ENCODE results near the gene CPLANE1. TPM values are rescaled to one million over a fixed set of nuclear protein-coding genes. Genes with fewer than 3 reads are reported as not detected.

Gene CPLANE1
- total and polyA plus RNA-seq, 2 of the 4 experiments (the other 2 are of a cell fraction), result 4.4 to 17.9 TPM

- Histone ChIP-seq H3K9ac (ENCODE audit: low read depth, low read length) (no peak overlapping the region), H3K18ac (ENCODE audit: low read depth, low read length) (no peak overlapping the region), H2BK120ac (ENCODE audit: low read depth, low read length) (no peak overlapping the region), H2BK5ac (ENCODE audit: low read depth, low read length, poor library complexity, severe bottlenecking) (no peak overlapping the region), H3K9me1 (ENCODE audit: insufficient read depth, low read length) (no peaks in the 10 kb centered on the region), H2BK20ac (ENCODE audit: low read depth, low read length) (no peak overlapping the region), H2AK9ac (replicated peaks; ENCODE audit: low read depth, low read length, poor library complexity) (no peak overlapping the region), H3K27ac (ENCODE audit: insufficient read depth, low read length) (no peak overlapping the region), H3K36me3 (ENCODE audit: control insufficient read depth, insufficient read depth, low read length) (peaks cover 16% of the 10 kb centered on the region), H3K9me3 (ENCODE audit: control insufficient read depth, insufficient read depth, low read length) (no peaks in the 10 kb centered on the region), H4K8ac (ENCODE audit: low read depth in 2 of 2, low read length in 2 of 2) (no peak overlapping the region), H2AK5ac (ENCODE audit: low read depth, low read length) (no peak overlapping the region), H3K14ac (replicated peaks; ENCODE audit: low read depth, low read length) (no peak overlapping the region), H4K20me1 (ENCODE audit: insufficient read depth, low read length) (no peaks in the 10 kb centered on the region), H4K5ac (ENCODE audit: low read depth, low read length) (no peak overlapping the region), H3K4me3 (ENCODE audit: insufficient read depth, low read depth, low read length) (no peak overlapping the region), H2BK15ac (ENCODE audit: low read depth, low read length) (no peak overlapping the region), H2AFZ (replicated peaks; ENCODE audit: low read length, poor library complexity) (no peak overlapping the region), H4K91ac (ENCODE audit: insufficient read depth, low read depth, low read length) (no peak overlapping the region), H3K56ac (ENCODE audit: extremely low read depth, insufficient read depth, low read length) (no peak overlapping the region), H3K23ac (ENCODE audit: low read depth, low read length) (no peak overlapping the region), H3K27me3 (ENCODE audit: control insufficient read depth, insufficient read depth, low read length) (no peaks in the 10 kb centered on the region), H3K4ac (ENCODE audit: low read depth, low read length) (no peak overlapping the region), H3K79me1 (ENCODE audit: low read depth in 1 of 2, low read length in 2 of 2) (no peaks in the 10 kb centered on the region), H3K4me1 (ENCODE audit: control insufficient read depth, insufficient read depth, low read length) (no peaks in the 10 kb centered on the region), H3K4me2 (ENCODE audit: low read depth, low read length) (no peak overlapping the region)
- in situ Hi-C loops (cut with MboI; ENCODE audit: low sequenced_read_pairs), result no loop called here
- no TSS peak for BruUV-seq (replicated peaks)
- TF ChIP-seq, protein P1, sequence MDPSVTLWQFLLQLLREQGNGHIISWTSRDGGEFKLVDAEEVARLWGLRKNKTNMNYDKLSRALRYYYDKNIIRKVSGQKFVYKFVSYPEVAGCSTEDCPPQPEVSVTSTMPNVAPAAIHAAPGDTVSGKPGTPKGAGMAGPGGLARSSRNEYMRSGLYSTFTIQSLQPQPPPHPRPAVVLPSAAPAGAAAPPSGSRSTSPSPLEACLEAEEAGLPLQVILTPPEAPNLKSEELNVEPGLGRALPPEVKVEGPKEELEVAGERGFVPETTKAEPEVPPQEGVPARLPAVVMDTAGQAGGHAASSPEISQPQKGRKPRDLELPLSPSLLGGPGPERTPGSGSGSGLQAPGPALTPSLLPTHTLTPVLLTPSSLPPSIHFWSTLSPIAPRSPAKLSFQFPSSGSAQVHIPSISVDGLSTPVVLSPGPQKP (IDR thresholded peaks at IDR 0.05; ENCODE audit: borderline replicate concordance, low read depth, low read length), result no peak
- no peak for TF ChIP-seq CTCF (conservative IDR thresholded peaks at IDR 0.05; ENCODE audit: low read depth, low read length)
- no peak for TF ChIP-seq BHLHE40 (IDR thresholded peaks at IDR 0.05; ENCODE audit: low read depth, low read length)
- ChIA-PET POLR2A (ENCODE audit: unreplicated experiment) (no interaction called here), CTCF (no interaction called here)
- no peak for ATAC-seq (ENCODE audit: low read depth)
- dilution Hi-C loops (cut with HindIII; ENCODE audit: low sequenced_read_pairs, unreplicated experiment), result no loop called here
- no peak for DNase-seq
- intact Hi-C loops (cut with micrococcal nuclease), result no loop called here
- WGBS, 2 experiments (ENCODE audit: extremely low coverage in 2 of 2, insufficient read length in 1 of 2), result no CpG with 5 or more reads among the region's 1 CpG
Observed at GRCh38 chr5:37165761-37166160, 83.4 kb downstream of the CPLANE1 start.
